Measurements from ENCODE around the gene WASF1.

Gene WASF1

DNA sequence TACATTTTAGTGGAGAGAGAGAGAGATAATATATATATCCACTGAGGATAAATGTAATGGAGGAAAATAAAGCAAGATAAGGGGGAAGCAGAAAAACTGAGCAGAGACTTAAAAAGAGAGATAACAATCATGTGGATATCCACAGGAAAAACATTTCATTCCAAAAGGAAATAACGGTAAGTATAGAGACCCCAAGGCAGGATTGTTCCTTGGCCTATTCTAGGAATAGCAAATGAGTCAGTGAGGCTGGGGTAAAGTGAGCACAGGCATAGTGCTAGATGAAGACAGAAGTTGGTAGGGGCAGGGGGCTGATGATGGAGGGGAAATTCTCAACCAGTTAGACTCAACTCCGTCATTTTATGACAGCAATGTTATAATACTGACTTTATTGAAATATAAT, 12.0 kb upstream of the WASF1 start:
- no peak for DNase-seq
- TF ChIP-seq, protein P1, sequence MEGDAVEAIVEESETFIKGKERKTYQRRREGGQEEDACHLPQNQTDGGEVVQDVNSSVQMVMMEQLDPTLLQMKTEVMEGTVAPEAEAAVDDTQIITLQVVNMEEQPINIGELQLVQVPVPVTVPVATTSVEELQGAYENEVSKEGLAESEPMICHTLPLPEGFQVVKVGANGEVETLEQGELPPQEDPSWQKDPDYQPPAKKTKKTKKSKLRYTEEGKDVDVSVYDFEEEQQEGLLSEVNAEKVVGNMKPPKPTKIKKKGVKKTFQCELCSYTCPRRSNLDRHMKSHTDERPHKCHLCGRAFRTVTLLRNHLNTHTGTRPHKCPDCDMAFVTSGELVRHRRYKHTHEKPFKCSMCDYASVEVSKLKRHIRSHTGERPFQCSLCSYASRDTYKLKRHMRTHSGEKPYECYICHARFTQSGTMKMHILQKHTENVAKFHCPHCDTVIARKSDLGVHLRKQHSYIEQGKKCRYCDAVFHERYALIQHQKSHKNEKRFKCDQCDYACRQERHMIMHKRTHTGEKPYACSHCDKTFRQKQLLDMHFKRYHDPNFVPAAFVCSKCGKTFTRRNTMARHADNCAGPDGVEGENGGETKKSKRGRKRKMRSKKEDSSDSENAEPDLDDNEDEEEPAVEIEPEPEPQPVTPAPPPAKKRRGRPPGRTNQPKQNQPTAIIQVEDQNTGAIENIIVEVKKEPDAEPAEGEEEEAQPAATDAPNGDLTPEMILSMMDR (IDR thresholded peaks at IDR 0.05) = no peak
- Mint-ChIP-seq H3K27ac (no peak overlapping the region), H3K4me1 (no peaks in the 10 kb centered on the region), H3K36me3 (ENCODE audit: low read depth) (peaks cover 14% of the 10 kb centered on the region), H3K4me3 (no peak overlapping the region), H3K27me3 (ENCODE audit: low read depth, poor library complexity) (no peaks in the 10 kb centered on the region), H3K9me3 (no peaks in the 10 kb centered on the region)

DNA sequence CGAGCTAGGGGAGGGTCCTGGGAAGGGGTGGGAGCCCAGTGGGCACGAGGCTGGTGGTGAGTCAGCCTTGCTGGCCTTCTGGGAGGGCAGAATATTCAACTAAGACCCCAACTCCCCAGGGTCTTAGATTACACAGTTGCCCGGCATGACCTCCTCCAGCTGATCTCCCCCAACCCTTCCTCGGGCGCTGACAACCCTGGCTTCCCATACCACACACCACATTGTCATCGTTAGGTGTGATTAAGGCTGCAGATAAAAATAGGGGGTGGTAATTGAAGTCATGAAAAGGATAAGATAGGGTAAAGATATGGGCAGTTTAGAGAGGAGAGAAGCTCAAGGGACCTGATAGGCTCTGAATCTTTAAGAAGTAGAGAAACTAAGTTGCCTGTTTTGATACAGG, 11.3 kb upstream of the WASF1 start:
- no peak overlapping the region for H3K27ac Mint-ChIP-seq
- TF ChIP-seq, protein P1 (IDR thresholded peaks at IDR 0.05) = no peak
- H3K4me1 Mint-ChIP-seq = no peaks in the 10 kb centered on the region
- H3K27me3 Mint-ChIP-seq (ENCODE audit: low read depth, poor library complexity) = no peaks in the 10 kb centered on the region
- no peak for DNase-seq
- H3K9me3 Mint-ChIP-seq = no peaks in the 10 kb centered on the region
- no peak overlapping the region for H3K4me3 Mint-ChIP-seq
- H3K36me3 Mint-ChIP-seq (ENCODE audit: low read depth) = peaks cover 16% of the 10 kb centered on the region

DNA sequence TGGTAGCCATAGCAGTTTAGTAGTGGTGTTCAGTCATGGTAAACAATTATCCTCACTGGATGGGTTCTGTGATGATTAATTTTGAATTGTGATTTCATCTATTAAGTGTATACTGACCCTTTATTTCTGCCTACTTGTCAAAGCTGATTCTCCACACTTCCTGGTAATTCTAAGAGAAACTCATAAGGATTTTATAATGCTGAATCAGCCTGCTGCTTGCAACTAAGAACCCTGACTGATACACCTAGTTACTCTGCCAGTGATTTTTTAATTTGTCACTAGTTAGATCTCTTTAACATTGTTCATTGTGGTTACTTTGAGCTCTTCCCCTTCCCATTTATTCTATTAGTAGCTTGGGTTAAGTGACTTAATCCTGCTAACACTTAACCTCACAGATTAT, 9.3 kb upstream of the WASF1 start:
- H3K4me3 Mint-ChIP-seq = no peak overlapping the region
- H3K27ac Mint-ChIP-seq = no peak overlapping the region
- H3K36me3 Mint-ChIP-seq (ENCODE audit: low read depth) = peaks cover 11% of the 10 kb centered on the region
- H3K9me3 Mint-ChIP-seq = no peaks in the 10 kb centered on the region
- no peaks in the 10 kb centered on the region for H3K4me1 Mint-ChIP-seq
- TF ChIP-seq, protein P1 (IDR thresholded peaks at IDR 0.05) = no peak
- H3K27me3 Mint-ChIP-seq (ENCODE audit: low read depth, poor library complexity) = no peaks in the 10 kb centered on the region
- no peak for DNase-seq

DNA sequence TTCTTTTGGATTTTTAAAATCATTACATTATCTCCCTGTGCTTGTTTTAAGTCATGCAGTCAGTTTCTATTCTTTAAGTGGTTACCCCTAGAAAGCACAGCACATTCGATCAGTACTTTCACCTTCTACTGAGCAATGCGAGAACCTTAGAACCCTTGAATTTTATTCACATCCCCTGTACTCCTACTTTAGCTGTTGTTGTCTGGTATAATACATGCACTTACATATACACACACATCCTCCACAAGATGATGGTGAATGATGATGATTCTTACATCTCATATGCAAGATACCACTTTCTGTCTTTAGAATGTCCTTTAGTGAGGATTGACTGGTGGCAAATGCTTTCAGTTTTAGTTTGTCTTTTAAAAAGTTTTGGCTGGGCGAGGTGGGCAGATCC, 6.4 kb upstream of the WASF1 start:
- Mint-ChIP-seq H3K36me3 (ENCODE audit: low read depth) (peaks cover 7% of the 10 kb centered on the region), H3K9me3 (no peaks in the 10 kb centered on the region), H3K4me1 (no peaks in the 10 kb centered on the region), H3K4me3 (no peak overlapping the region), H3K27me3 (ENCODE audit: low read depth, poor library complexity) (no peaks in the 10 kb centered on the region), H3K27ac (no peak overlapping the region)
- TF ChIP-seq, protein P1 (IDR thresholded peaks at IDR 0.05) = no peak
- no peak for DNase-seq

DNA sequence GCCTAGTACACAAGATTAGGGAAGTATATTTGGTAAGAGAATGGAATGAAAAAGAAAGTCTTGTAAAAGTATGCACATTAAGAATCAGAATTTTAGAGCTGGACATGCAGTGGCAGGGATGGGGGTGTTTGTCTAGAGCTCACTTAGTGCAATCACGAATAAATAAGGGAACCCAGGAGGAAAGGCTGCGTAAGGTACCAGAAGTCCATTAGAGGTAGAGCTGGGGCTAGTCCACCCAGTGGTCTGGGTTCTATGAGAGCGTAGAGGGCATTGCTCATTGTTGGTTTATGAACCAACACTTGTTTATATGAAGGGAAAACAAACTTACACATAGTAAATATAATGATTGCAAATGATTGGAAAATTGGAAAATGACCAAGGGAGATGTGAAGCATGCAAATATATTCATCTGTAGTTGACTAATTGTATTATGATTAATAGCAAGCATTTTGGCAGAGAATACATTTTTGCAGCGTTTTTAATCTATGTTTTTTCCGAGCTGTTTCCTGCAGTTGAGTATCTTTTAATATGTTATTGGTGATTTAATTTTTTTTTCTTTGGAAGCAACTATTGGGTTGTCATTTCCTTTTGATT, 3.9 kb upstream of the WASF1 start:
- Mint-ChIP-seq H3K4me3 (no peak overlapping the region), H3K9me3 (no peaks in the 10 kb centered on the region), H3K27ac (no peak overlapping the region), H3K36me3 (ENCODE audit: low read depth) (peaks cover 7% of the 10 kb centered on the region), H3K27me3 (ENCODE audit: low read depth, poor library complexity) (no peaks in the 10 kb centered on the region), H3K4me1 (peaks cover 3% of the 10 kb centered on the region)
- no peak for DNase-seq
- TF ChIP-seq, protein P1 (IDR thresholded peaks at IDR 0.05) = no peak
